Thymus (tissue), 11 donors: ENCODE measurements around the gene MAP3K7. TPM values are rescaled to one million over a fixed set of nuclear protein-coding genes. Genes with fewer than 3 reads are reported as not detected.

Source experiments
- DNase-seq, 9 donors: peaks; one replicate each; pipeline ENCODE4 v3.0.0-alpha.2; 2013; ENCODE audit warnings: low spot score in 9 of 9, low read depth in 6 of 9, missing footprints in 1 of 9
- H3K27ac ChIP-seq, 2 donors: one replicate each; pipeline ENCODE4 v1.5.1; 2013; ENCODE audit warnings: control low read depth in 1 of 2, low read depth in 1 of 2, low read length in 1 of 2, mild to moderate bottlenecking in 1 of 2, moderate library complexity in 1 of 2
- H3K27me3 ChIP-seq, 2 donors: one replicate each; pipeline ENCODE4 v1.5.1; 2013; ENCODE audit warnings: low read length in 1 of 2; ENCODE audit not compliant: control insufficient read depth in 2 of 2, insufficient read depth in 1 of 2
- H3K36me3 ChIP-seq, 2 donors: one replicate each; pipeline ENCODE4 v1.5.1; 2013; ENCODE audit warnings: low read length in 1 of 2, mild to moderate bottlenecking in 1 of 2, moderate library complexity in 1 of 2; ENCODE audit not compliant: control insufficient read depth in 2 of 2, insufficient read depth in 2 of 2
- H3K4me1 ChIP-seq, 2 donors: one replicate each; pipeline ENCODE4 v1.5.1; 2013; ENCODE audit warnings: low read length in 2 of 2; ENCODE audit not compliant: control insufficient read depth in 2 of 2, insufficient read depth in 2 of 2
- H3K4me3 ChIP-seq, 2 donors: one replicate each; pipeline ENCODE4 v1.5.1; 2013; ENCODE audit warnings: low read length in 2 of 2, control low read depth in 1 of 2, mild to moderate bottlenecking in 1 of 2
- H3K9me3 ChIP-seq, 2 donors: one replicate each; pipeline ENCODE4 v1.5.1; 2013; ENCODE audit warnings: low read length in 1 of 2, mild to moderate bottlenecking in 1 of 2; ENCODE audit not compliant: control insufficient read depth in 2 of 2, insufficient read depth in 1 of 2
- WGBS: extraction: QIAGEN DNeasy Blood & Tissue Kit; methylation state at CpG from one replicate; pipeline ENCODE4 v1.1.7; 2013; 5-methylcytosine and 5-hydroxymethylcytosine counted together
- polyA plus RNA-seq: library from polyadenylated mRNA; stranded (reverse); fragments of 200-250 nt; gene quantifications from one replicate; pipeline ENCODE4 v1.2.3, GENCODE V29; 2013
- total RNA-seq: library from RNA; stranded (reverse); fragments of 120-200 nt; gene quantifications from one replicate; pipeline ENCODE4 v1.2.4, GENCODE V29; 2013
- donor health status: healthy.

MAP3K7 gene
- total and polyA plus RNA-seq, 2 donors, result 23.8 to 34.1 TPM

DNA sequence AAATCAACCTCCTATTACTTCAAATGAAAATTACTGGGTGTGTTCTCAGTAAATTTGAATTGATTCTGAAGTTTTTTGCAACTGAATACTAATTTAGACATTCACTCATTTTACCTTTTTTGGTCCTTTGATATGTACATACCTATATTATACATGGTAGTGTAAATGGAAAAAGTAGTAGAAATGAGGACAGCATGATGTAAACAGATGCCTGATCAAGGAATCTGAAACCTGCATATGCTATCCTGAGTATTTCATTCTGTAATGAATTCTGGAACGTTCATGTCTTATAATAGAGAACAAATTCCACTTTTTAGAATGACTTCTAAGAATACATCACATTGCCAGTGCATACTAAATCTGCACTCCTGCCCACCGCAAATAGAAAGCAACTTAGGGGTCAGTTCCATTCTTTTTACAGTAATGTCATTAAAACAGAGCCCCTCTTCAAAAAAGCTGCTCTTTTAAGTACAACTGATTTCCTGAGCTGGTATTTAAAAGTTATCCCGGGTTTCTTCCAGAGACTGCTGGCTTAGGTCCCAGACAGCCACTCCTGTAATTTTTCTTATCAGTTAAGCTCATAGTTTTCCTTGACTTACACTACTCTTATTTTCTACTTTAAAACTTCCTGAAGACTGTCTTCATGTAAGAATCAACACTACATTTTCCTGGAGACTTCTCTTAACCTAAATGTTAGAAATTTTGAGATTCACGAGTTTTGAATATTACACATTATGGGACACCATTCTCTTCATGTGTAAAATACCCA is 48.4 kb downstream of the MAP3K7 start:
- no peak overlapping the region for H3K27ac ChIP-seq
- H3K4me3 ChIP-seq, result no peak overlapping the region
- DNase-seq, result no peak
- peaks cover 2 to 12% of the 10 kb centered on the region in 2 donors for H3K36me3 ChIP-seq
- H3K27me3 ChIP-seq, result no peaks in the 10 kb centered on the region
- 79% methylated on average over 4 of the region's 4 CpGs for WGBS
- H3K4me1 ChIP-seq, result no peaks in the 10 kb centered on the region
- no peaks in the 10 kb centered on the region for H3K9me3 ChIP-seq

GRCh38 chr6:90537723-90538258 is 49.1 kb downstream of the MAP3K7 start:
- Histone ChIP-seq H3K27me3 (no peaks in the 10 kb centered on the region), H3K36me3 (peaks cover 7 to 12% of the 10 kb centered on the region in 2 donors), H3K9me3 (no peaks in the 10 kb centered on the region), H3K4me3 (no peak overlapping the region), H3K27ac (no peak overlapping the region), H3K4me1 (no peaks in the 10 kb centered on the region)
- peak in 1 of 9 donors; percentile 2 for DNase-seq
- 86% methylated on average over 3 of the region's 3 CpGs for WGBS

DNA sequence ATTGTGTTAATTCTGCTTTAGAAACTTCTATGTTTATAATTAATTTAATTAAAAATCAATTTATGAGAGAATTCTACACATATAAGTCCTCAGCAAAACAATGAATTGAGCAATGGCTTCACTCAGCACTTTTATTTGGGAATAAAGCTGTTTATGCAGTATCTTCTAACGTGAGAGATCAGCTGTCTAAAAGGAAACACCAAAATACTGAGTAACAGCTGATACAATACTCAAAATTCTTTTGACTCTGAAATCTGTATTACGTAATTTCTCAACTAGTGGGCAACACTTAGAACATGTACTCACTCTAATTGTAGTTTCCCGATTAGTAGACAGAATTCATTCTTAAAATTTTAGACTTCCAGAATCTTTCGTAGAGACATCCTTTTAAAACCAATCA is 49.8 kb downstream of the MAP3K7 start:
- Histone ChIP-seq H3K4me1 (no peaks in the 10 kb centered on the region), H3K9me3 (no peaks in the 10 kb centered on the region), H3K4me3 (no peak overlapping the region), H3K27ac (no peak overlapping the region), H3K36me3 (peaks cover 7 to 15% of the 10 kb centered on the region in 2 donors), H3K27me3 (no peaks in the 10 kb centered on the region)
- 97% methylated on average over 4 of the region's 4 CpGs for WGBS
- DNase-seq, result no peak

DNA sequence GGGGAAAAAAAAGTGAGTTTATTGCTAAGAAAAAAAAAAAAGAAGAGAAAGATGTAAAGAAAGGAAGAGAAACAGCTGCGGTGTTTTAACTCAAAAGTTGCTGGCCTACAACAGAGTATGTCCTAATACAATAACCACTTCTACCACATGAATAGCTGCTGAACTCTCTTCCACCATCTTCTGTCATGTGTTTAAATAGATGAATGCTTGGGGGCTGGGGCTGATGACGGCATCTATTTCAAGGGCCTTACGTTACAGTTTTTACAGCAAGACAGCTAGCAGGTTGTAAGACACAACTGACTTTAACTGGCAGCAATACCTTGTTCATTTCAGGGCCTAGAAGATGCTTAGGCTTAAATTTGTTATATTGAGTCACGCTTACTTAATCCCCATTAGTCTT is 50.4 kb downstream of the MAP3K7 start:
- Histone ChIP-seq H3K9me3 (no peaks in the 10 kb centered on the region), H3K27me3 (no peaks in the 10 kb centered on the region), H3K36me3 (peaks cover 7 to 15% of the 10 kb centered on the region in 2 donors), H3K4me1 (no peaks in the 10 kb centered on the region), H3K27ac (no peak overlapping the region), H3K4me3 (no peak overlapping the region)
- DNase-seq, result peak in 1 of 9 donors; percentile 4
- WGBS, result 87% methylated on average over 4 of the region's 4 CpGs

GRCh38 chr6:90534337-90535025 is 52.4 kb downstream of the MAP3K7 start:
- DNase-seq, result no peak
- no peaks in the 10 kb centered on the region for H3K9me3 ChIP-seq
- H3K27ac ChIP-seq, result no peak overlapping the region
- H3K4me3 ChIP-seq, result no peak overlapping the region
- 98% methylated on average over 3 of the region's 3 CpGs for WGBS
- H3K27me3 ChIP-seq, result no peaks in the 10 kb centered on the region
- H3K36me3 ChIP-seq, result peaks cover 7 to 15% of the 10 kb centered on the region in 2 donors
- H3K4me1 ChIP-seq, result no peaks in the 10 kb centered on the region

GRCh38 chr6:90533615-90534336 is 53.1 kb downstream of the MAP3K7 start:
- H3K36me3 ChIP-seq, result peaks cover 10 to 15% of the 10 kb centered on the region in 2 donors
- 97% methylated on average over 4 of the region's 4 CpGs for whole genome bisulfite sequencing

GRCh38 chr6:90530882-90531281 is 56.0 kb downstream of the MAP3K7 start:
- Histone ChIP-seq H3K27me3 (no peaks in the 10 kb centered on the region), H3K9me3 (no peaks in the 10 kb centered on the region), H3K4me3 (no peak overlapping the region), H3K4me1 (no peaks in the 10 kb centered on the region), H3K27ac (no peak overlapping the region), H3K36me3 (peaks cover 10 to 12% of the 10 kb centered on the region in 2 donors)
- DNase-seq, result no peak
- WGBS, result 99% methylated on average over 1 of the region's 1 CpG

More at GRCh38 chr6:90533615-90534336, 53.1 kb downstream of the MAP3K7 start:
- no peaks in the 10 kb centered on the region for H3K4me1 ChIP-seq
- no peak overlapping the region for H3K27ac ChIP-seq
- no peaks in the 10 kb centered on the region for H3K27me3 ChIP-seq
- no peak overlapping the region for H3K4me3 ChIP-seq
- no peak for DNase-seq
- no peaks in the 10 kb centered on the region for H3K9me3 ChIP-seq

GRCh38 chr6:90525421-90525820 is 61.5 kb downstream of the MAP3K7 start:
- DNase-seq, result no peak
- Histone ChIP-seq H3K36me3 (peaks cover 8 to 25% of the 10 kb centered on the region in 2 donors), H3K4me1 (no peaks in the 10 kb centered on the region), H3K27ac (no peak overlapping the region), H3K27me3 (no peaks in the 10 kb centered on the region), H3K9me3 (no peaks in the 10 kb centered on the region), H3K4me3 (no peak overlapping the region)
- over 99% methylated on average over 4 of the region's 4 CpGs for WGBS
